Stomach (tissue), 4 donors: ENCODE data around the gene OR1D5.

Source experiments
- CTCF ChIP-seq, 7 experiments: fragments of 450-650 bp in 4 of 7; fragments of 200-600 bp in 3 of 7; sonication (generic) in 3 of 7; IDR thresholded peaks; one replicate each; pipeline ENCODE4 v1.5.1; 2016 to 2019; ENCODE audit warnings: antibody characterized with exemption in 7 of 7, control low read depth in 2 of 7, mild to moderate bottlenecking in 1 of 7
- EP300 ChIP-seq: sonication (generic); formaldehyde crosslinking; IDR thresholded peaks from one replicate; pipeline ENCODE4 v1.6.1; 2017; ENCODE audit warnings: antibody characterized with exemption
- POLR2A ChIP-seq, 4 donors: fragments of 450-650 bp; IDR thresholded peaks; one replicate each; pipeline ENCODE4 v1.6.1; 2016; ENCODE audit warnings: antibody characterized with exemption in 4 of 4, control low read depth in 2 of 4, mild to moderate bottlenecking in 1 of 4, moderate library complexity in 1 of 4
- POLR2AphosphoS5 ChIP-seq, 3 donors: sonication (generic); formaldehyde crosslinking; IDR thresholded peaks; one replicate each; pipeline ENCODE4 v1.6.1; 2016; ENCODE audit warnings: antibody characterized with exemption in 3 of 3

- no peak for TF ChIP-seq CTCF (IDR thresholded peaks at IDR 0.05)
- no peak for TF ChIP-seq POLR2AphosphoS5 (IDR thresholded peaks at IDR 0.05)
- TF ChIP-seq EP300 = no peak
- TF ChIP-seq POLR2A (IDR thresholded peaks at IDR 0.05) = no peak
Measured at GRCh38 chr17:3025421-3026124, 37.8 kb downstream of the OR1D5 start.
